Right kidney (tissue), 9 donors: ENCODE data around the gene METTL2A.
"Not testable (repeated sequence)": the region's sequence is repeated elsewhere in the genome, so short reads cannot be mapped to it uniquely, and the experiment has no call there.

Experiments used
- DNase-seq: peaks from one replicate; pipeline ENCODE4 v3.0.0-alpha.2; 2016
- long read RNA-seq, 8 donors: transcript quantifications; one replicate each; lab custom pipeline, GENCODE V29; 2026

The METTL2A gene, protein sequence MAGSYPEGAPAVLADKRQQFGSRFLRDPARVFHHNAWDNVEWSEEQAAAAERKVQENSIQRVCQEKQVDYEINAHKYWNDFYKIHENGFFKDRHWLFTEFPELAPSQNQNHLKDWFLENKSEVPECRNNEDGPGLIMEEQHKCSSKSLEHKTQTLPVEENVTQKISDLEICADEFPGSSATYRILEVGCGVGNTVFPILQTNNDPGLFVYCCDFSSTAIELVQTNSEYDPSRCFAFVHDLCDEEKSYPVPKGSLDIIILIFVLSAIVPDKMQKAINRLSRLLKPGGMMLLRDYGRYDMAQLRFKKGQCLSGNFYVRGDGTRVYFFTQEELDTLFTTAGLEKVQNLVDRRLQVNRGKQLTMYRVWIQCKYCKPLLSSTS
- long read RNA-seq, donor 1, partial matches to known transcripts = 0 of 4 reads
- long read RNA-seq, donor 1, other reads (novel, unspliced or antisense) = 0 of 4 reads
- long read RNA-seq, donor 2, partial matches to known transcripts = 6 of 11 reads
- long read RNA-seq, donor 2, other reads (novel, unspliced or antisense) = 0 of 11 reads
- long read RNA-seq, donor 3, partial matches to known transcripts = 0 of 3 reads
- long read RNA-seq, donor 3, other reads (novel, unspliced or antisense) = 0 of 3 reads
- long read RNA-seq, donor 4, transcript METTL2A-201 (9 exons, 2,537 nt) = major isoform, 7 of 9 reads
- long read RNA-seq, donor 4, partial matches to known transcripts = 0 of 9 reads
- long read RNA-seq, donor 4, other reads (novel, unspliced or antisense) = 0 of 9 reads
- long read RNA-seq, donor 5, transcript METTL2A-201 (9 exons, 2,537 nt) = major isoform, 8 of 11 reads
- long read RNA-seq, donor 5, partial matches to known transcripts = 0 of 11 reads
- long read RNA-seq, donor 5, other reads (novel, unspliced or antisense) = 0 of 11 reads
- long read RNA-seq, donor 6, transcript METTL2A-201 (9 exons, 2,537 nt) = major isoform, 7 of 11 reads
- long read RNA-seq, donor 6, partial matches to known transcripts = 0 of 11 reads
- long read RNA-seq, donor 6, other reads (novel, unspliced or antisense) = 0 of 11 reads
- long read RNA-seq, donor 7 = 0 reads
- long read RNA-seq, donor 8, transcript METTL2A-201 (9 exons, 2,537 nt) = major isoform, 5 of 7 reads
- long read RNA-seq, donor 8, partial matches to known transcripts = 0 of 7 reads
- long read RNA-seq, donor 8, other reads (novel, unspliced or antisense) = 0 of 7 reads

DNA sequence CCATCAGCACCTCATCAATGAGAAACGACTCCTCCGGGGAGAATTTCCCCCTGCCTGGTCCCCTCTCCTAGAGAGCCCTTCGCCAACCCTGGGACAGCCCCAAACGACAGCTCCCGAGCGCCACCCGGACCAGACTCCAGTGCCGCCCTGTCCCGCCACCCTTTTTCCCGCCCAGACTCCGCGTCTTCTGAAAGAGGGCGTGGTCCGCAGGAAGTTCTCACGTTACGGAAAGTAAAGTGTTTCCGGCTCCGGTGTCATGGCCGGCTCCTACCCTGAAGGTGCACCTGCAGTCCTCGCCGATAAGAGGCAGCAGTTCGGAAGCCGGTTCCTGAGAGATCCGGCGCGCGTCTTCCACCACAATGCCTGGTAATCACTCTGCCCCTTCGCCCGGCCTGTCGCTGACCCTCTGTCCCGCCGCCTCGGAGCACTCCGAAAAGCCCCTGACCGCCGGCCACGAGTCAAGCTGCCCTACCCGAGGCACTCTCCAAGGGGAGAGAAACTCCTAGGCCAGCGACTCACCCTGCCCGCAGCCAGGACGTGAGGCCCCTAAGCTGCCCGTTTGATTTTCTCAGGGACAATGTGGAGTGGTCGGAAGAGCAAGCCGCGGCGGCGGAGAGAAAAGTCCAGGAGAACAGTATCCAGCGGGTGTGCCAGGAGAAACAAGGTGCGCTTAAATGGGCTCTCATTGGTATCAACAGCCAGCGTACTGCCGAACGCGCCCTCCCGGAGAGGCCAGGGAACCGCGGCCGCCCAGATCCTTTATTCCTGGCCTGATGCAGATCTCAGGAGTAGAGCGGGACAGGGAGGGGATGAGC is at the start of gene METTL2A:
TSS of gene METTL2A (plus strand) at position 251 of the 815 bp plus-strand sequence. CDS start at position 257, 6 bp downstream.
- peak; percentile 74 for DNase-seq

DNA sequence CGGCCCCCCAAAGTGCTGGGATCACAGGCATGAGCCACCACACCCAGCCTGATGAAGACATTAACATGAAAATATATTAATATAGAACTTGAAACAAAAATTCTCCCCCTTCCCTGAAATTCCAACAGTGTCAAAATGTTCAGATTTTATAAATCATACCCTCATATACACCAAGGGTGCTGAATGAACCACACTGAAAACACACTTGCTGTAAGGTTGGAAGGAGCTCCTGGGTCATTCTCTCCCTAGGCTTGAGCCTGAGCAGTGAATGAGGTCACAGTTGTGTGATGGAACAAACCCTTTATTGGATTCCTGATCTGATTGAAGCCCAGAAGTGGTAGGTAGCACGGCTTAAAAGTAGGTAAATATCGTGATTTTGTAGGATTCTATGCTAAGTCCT is 43.4 kb upstream of the METTL2A start, which contains the start of gene EFCAB3:
TSS of gene EFCAB3 (plus strand) at position 301 of the 400 bp plus-strand sequence. CDS start 2,427 bp downstream, outside the sequence.
- no peak for DNase-seq

DNA sequence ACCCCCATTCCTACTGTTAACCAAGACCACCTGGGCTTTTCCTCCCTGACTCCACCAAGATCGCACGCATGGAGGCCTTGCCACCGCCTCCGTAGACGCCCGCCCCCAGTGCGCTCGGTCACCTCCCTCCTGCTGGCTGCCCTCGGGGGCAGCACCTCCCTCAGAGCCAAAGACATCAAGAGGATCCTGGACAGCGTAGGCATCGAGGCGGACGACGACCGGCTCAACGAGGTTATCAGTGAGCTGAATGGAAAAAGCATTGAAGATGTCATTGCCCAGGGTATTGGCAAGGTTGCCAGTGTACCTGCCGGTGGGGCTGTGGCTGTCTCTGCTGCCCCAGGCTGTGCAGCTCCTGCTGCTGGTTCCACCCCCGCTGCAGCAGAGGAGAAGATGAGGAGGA is 42.1 kb upstream of the METTL2A start:
- no peak for DNase-seq

DNA sequence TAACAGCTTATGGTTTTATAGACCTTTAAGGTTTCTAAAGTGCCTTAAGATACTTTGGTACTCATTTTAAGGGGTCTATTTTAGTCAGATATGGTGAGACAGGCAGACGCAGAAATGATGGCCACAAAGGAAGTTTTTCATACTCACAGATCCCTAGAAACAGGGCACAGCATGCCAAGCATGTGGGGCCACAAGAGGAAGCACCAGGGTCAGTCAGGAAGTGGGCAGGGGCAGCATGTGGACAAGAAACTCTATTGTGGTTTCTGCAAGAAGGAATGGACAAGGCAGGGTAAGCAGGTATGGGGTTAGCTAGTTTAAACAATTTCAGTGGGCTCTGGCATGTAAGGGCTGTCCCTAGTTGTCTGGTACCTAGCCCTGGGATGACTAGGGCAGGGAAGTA is 34.8 kb upstream of the METTL2A start:
- DNase-seq = no peak

DNA sequence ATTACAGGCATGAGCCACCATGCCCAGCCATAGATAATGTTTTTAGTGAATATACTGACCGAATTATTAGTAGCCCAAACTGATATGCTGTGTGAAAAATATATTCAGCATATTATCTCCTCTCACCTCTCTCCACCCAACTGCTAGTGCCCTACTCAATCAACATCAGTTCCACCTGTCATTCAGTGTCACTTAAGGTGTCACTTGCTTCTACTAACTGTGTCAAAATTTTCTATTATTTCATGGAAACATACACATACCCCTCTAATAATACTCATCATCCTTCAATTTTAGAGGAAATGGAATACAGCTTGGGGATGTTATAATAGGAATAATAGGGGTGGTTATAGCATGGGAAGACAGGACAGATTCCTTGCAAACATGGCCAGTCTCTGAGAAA is 30.8 kb upstream of the METTL2A start:
- no peak for DNase-seq

DNA sequence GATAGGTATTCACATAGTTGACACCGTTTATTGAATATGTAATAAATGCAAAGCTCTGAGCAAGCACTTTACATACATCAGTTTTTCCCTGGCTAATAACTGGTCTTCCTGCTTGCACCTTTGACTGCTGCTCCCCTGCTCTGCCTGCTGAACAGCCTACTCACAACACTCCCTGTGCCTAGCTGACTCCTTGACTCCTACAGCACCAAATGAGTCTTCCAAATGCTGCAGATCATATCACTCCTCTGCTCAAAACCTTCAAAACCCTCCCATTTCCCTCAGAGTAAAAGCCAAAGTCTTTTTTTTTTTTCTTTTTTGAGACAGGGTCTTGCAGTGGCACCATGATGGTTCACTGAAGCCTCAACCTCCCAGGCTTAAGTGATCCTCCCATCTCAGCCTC is 24.8 kb upstream of the METTL2A start:
- no peak for DNase-seq

DNA sequence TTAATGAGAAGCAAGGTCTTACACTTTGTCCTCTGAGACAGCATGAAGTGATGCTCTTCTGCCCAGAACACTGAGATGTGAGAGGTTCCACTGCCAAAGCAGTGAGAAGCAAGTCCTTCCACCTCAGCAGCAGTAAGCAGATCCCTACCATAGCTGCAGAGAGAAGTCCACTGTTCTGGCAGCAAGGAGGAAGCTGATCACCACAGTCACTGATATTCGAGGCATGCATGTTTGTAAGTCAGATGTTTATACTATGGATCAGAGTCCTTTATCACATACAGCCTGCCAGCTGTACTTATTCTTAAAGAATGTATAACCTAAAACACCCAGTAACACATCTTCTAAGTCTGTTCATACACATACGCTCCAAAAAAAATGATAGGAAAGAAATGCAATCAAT is 18.2 kb upstream of the METTL2A start:
- DNase-seq = no peak

DNA sequence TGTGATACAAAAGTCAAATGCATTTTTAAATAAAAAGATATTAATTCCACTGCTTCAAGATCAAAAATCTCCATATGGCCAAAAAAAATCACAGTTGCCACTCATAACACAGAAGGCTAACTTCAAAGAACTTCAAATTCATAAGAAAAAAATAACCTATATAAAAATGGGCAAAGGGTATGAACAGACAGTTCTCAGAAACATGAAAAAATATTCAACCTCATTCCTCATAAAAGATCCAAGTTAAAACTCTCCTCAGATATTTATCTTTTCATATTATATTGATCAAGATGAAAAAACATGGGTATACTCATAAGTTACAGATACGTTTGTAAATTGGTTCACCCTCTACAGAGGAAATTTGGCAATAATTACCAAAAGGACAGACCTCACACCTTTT is 10.6 kb upstream of the METTL2A start:
- DNase-seq = not testable (repeated sequence)

DNA sequence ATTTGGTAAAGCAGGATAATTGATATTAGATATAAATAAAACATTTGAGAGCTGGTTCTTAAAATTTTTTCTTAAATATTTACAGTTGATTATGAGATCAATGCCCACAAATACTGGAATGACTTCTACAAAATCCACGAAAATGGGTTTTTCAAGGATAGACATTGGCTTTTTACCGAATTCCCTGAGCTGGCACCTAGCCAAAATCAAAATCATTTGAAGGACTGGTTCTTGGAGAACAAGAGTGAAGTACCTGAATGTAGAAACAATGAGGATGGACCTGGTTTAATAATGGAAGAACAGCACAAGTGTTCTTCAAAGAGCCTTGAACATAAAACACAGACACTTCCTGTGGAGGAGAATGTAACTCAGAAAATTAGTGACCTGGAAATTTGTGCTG is 2.5 kb downstream of the METTL2A start:
- DNase-seq = not testable (repeated sequence)

DNA sequence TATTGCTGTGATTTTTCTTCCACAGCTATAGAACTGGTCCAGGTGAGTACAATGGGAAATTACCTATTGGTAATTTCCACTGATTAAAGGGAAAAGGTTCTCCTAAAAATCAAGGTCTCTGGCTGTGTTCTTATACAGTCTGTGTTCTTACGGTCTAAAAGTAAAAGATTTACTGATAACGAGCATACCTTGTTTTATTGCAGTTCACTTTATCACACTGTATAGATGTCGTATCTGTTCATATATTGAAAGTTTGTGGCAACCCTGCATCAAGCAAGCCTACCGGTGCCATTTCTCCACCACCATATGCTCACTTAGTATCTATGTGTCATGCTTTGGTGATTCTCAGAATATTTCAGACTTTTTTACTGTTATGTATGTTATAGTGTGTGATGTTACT is 11.6 kb downstream of the METTL2A start:
- not testable (repeated sequence) for DNase-seq

DNA sequence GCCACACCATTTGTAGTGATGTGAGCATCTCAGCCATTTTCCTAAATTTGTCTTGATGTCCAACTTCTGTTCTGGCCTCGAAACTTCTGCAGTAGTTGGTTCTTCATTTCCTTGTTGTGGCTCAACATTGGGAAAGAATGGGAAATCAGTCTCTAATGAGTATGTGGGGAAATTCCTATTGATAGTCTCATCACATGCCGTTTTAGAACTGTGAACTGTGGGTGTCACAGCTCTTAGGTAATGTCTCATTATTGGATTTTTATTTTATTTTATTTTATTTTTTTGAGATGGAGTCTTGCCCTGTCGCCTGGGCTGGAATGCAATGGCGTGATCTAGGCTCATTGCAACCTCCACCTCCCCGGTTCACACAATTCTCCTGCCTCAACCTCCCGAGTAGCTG is 17.5 kb downstream of the METTL2A start:
- not testable (repeated sequence) for DNase-seq

DNA sequence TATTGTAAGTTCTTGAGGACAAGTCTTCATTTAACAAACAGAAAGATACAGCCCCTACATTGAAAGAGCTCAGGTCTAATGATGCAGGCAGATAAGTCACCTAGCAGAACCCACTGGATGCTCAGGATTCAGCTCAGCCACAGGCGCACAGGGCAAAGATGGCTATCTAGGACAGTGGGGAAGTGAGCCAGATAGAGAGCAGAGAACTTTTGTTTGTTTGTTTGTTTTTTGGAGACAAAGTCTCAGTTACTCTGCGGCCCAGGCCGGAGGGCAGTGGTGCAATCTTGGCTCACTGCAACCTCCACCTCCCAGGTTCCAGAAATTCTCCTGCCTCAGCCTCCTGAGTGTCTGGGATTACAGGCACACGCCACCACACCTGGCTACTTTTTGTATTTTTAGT is 20.4 kb downstream of the METTL2A start:
- no peak for DNase-seq

DNA sequence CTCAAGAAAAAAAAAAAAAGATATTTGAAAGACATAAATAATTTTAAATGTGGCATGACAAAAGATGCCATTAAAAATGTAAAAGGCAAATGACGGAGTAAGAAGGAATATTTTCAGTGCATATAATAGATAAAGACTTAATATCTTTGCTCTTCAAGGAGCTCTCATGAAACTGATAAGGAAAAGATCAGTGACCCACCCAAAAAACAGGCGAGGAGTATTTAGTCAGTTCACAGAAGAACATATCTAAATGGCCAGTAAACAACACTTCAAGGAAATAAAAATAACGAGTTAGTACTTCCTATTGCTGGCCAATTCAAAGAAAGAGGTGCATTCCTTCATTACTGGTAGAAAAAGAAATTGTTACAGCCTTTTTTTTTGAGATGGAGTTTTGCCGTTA is 22.1 kb downstream of the METTL2A start:
- not testable (repeated sequence) for DNase-seq

DNA sequence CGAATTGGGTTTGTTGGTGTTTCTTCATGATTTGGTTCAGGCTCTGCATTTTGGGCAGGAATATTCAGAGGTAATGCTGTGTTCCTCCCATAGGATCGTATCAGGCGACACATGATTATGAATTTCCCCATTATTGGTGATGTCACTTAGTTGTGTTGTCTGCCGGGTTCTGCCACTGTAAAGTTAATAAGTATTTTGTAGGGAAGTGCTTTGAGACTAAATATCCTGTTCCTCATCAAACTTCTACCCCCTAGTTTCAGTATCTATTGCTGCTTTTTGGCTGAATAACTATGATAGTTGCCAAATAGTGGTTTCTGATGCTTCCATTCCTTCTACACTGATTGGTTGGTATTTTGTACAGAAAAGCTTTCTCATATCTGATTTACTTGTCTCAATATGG is 28.5 kb downstream of the METTL2A start:
- DNase-seq = not testable (repeated sequence)

DNA sequence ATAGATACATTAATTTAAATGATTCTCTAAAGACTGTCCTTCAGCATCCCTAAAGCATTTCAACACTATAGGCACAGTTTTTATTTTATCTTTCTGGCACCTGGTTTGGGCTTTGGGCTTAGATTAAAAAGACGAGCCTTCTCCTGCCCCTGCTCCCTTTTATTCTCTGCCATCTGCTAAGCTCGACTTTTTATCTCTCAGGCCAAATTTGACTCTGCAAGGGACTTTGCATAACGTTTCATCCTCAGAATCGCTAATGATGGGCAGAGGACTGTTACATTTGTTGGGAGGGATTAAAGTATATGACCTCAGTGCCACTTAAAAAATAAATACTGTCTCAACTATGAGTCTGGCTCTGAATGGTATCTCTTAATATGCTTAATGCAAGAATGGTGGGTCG is 29.3 kb downstream of the METTL2A start:
- not testable (repeated sequence) for DNase-seq

DNA sequence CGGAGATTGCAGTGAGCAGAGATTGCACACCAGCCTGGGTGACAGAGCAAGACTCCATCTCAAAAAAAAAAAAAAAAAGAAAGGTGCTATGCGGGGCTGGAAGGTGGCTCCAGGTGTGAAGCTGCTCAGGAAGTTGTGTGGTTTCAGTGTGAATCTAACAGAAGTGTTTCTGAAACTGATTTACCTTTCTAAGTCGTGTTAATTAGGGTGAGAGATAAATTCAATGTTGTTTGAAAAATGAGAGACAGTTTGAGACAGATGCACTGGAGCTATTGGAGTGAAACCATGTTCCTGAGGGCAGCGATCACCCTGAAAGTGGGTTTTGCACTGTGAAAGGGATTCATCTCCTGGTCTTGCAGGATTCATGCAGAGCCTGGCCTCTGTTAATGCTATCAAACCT is 30.0 kb downstream of the METTL2A start:
- not testable (repeated sequence) for DNase-seq

DNA sequence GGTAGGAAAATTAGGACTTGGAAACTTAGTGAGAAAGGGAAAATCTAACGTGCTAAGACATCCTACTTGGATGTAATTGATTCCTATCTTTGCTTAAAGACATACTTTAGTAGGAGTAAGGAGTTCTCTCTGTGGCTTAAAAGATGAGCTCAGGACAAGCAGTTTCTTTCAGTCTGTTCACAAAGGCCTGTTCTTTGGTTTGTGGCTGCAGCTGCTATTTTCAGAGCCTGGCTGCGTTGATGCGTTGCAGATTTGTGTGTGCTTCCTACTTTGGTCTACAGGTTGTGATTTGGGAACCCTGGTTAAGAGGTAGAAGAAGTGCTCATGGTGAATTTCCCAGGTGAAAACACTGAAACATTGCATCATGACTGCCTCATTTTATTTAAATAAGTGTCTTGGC is 30.4 kb downstream of the METTL2A start:
- not testable (repeated sequence) for DNase-seq

DNA sequence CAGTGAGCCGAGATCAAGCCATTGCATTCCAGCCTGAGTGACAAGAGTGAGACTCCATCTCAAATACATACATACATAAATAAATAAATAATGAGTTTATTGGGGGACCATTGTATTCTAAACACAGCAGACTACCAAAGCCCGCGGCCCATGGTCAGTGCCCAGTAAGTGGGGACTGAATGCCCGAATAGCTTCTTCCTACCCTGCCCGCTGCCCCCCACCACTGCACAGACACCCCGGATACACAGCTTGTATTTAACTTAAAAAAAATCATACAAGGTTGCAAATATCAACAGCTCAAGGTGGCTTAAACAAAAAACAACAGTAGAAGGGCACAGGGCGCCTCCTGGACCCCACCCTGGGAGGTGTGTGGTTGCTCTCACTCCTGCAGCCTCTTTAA is 32.3 kb downstream of the METTL2A start:
- DNase-seq = no peak

DNA sequence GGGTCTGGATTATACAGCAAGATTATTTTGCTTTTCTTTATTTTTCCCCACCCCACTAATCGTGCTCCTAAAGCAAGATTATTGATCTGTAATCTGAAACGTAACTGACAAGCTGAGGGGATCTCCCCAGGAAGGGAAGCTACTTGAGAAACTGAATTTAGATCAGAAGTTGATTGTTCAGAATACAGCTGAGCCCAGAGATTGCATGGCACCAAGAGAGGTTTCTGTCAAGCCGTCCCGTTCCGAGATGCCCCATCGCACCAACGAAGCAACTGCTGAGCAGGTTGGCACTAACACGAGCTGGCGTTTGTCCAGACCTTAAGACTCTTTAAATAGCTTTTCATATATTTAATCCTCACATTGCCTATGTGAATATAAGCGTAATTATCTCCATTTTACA is 34.8 kb downstream of the METTL2A start:
- DNase-seq = not testable (repeated sequence)

DNA sequence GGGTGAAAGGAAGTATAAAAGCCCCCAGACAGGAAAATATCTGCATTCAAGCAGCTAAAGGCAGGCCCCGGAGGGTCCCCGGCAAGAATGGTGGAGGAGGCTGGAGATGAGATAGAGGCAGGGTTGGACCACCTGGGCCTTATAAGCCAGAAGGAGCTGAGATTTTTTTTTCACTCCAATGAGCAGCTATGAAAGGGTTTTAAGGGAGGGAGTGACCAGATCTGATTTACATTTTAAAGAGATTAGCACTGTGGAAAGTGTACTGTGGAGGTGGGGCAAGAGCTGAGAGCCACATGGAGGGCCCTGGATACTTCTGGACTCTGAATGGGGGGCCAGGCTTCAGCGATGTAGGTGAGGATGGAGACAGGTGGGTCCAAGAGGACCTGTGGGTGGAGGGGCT is 40.7 kb downstream of the METTL2A start:
- not testable (repeated sequence) for DNase-seq

DNA sequence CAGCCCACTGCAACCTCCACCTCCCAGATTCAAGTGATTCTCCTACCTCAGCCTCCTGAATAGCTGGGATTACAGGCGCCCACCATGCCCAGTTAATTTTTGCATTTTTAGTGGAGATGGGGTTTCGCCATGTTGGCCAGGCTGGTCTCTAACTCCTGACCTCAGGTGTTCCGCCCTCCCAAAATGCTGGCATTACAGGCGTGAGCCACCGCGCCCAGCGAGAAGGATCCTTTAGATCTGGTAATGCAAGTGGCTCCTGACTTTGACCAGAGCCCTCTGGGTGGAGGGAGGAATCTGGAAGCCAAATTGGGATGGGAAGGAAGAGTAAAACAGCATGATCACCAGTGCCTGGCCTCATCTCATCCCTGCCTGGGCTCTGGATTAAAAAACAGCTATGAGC is 41.6 kb downstream of the METTL2A start:
- DNase-seq = not testable (repeated sequence)
